GM12878 (cell line): ENCODE data around the gene TMEM52. TPM values are rescaled to one million over a fixed set of nuclear protein-coding genes. Genes with fewer than 3 reads are reported as not detected.
A peak's percentile ranks its signal among the peaks of the same experiment; 100 is the strongest.

Source experiments
- ATAC-seq: fragments of 200-7000 bp; cut with Tn5 transposase; 3 replicates; pipeline ENCODE4 v1.9.1; 2020; ENCODE audit warnings: mild to moderate bottlenecking, moderate library complexity
- BruUV-seq: library from RNA; stranded (reverse); fragments of 400-500 nt; replicated peaks from 2 replicates; lab custom pipeline; 2021; lab: Mats Ljungman, UMichigan
- CTCF ChIA-PET: fragments of 300-600 bp; sonication (Branson Sonifier 250); formaldehyde crosslinking; extraction: SDS; loops from one replicate; lab custom pipeline; 2021; ENCODE audit warnings: inconsistent platforms; lab: Yijun Ruan, JAX
- POLR2A ChIA-PET: fragments of 350-600 bp; formaldehyde crosslinking; extraction: SDS; loops from one replicate; lab custom pipeline; 2021; ENCODE audit warnings: inconsistent platforms; lab: Charles Lee
- RAD21 ChIA-PET: fragments of 300-600 bp; sonication (Branson Sonifier 250); formaldehyde crosslinking; loops from one replicate; lab custom pipeline; 2023; ENCODE audit warnings: antibody characterized with exemption; ENCODE audit not compliant: unreplicated experiment; lab: Charles Lee
- SMC1A ChIA-PET: fragments of 300-600 bp; sonication (Branson Sonifier 250); formaldehyde crosslinking; loops from one replicate; lab custom pipeline; 2023; ENCODE audit not compliant: unreplicated experiment, uncharacterized antibody; lab: Charles Lee
- DNase-seq: peaks from one replicate; pipeline ENCODE4 v3.0.0-alpha.2; 2011; ENCODE audit warnings: low read depth, low spot score
- FAIRE-seq: peaks from 3 replicates; lab custom pipeline; 2011; peaks lifted over from hg19 to GRCh38; lab: Jason Lieb, UNC
- H2AFZ ChIP-seq: 2 replicates; pipeline ENCODE4 v1.6.0; 2011; ENCODE audit warnings: low read depth, low read length, control low read depth; ENCODE audit not compliant: control insufficient read depth
- H3K27ac ChIP-seq: 2 replicates; pipeline ENCODE4 v1.5.1; 2011; ENCODE audit warnings: control low read depth; ENCODE audit not compliant: control insufficient read depth, insufficient read depth
- H3K27me3 ChIP-seq, 2 experiments: replicated peaks in 1 of 2; 2 replicates each; pipeline versions ENCODE4 v1.6.0 to v1.6.1; 2011; ENCODE audit warnings: low read length in 1 of 2; ENCODE audit not compliant: control insufficient read depth in 2 of 2, insufficient read depth in 2 of 2
- H3K36me3 ChIP-seq, 2 experiments: 2 replicates each; pipeline ENCODE4 v1.5.1; 2011; ENCODE audit warnings: low read length in 1 of 2; ENCODE audit not compliant: control insufficient read depth in 2 of 2, insufficient read depth in 2 of 2
- H3K4me1 ChIP-seq: 2 replicates; pipeline ENCODE4 v1.6.1; 2011; ENCODE audit warnings: mild to moderate bottlenecking, low read length, moderate library complexity, mixed read lengths; ENCODE audit not compliant: control insufficient read depth, insufficient read depth
- H3K4me2 ChIP-seq: 2 replicates; pipeline ENCODE4 v1.6.0; 2011; ENCODE audit warnings: control low read depth; ENCODE audit not compliant: control insufficient read depth, insufficient read depth
- H3K4me3 ChIP-seq: fragments of 200-600 bp; sonication (generic); 2 replicates; pipeline ENCODE4 v1.5.1; 2016
- H3K79me2 ChIP-seq: 2 replicates; pipeline ENCODE4 v1.6.0; 2011; ENCODE audit warnings: low read length; ENCODE audit not compliant: control insufficient read depth, insufficient read depth
- H3K9ac ChIP-seq: 2 replicates; pipeline ENCODE4 v1.8.0; 2011; ENCODE audit warnings: low read length, control low read depth, mixed read lengths; ENCODE audit not compliant: control insufficient read depth, insufficient read depth
- H3K9me3 ChIP-seq: replicated peaks from 3 replicates; pipeline ENCODE4 v1.5.1; 2011; ENCODE audit warnings: mild to moderate bottlenecking, low read length; ENCODE audit not compliant: control insufficient read depth, insufficient read depth
- H4K20me1 ChIP-seq: 2 replicates; pipeline ENCODE4 v1.6.0; 2011; ENCODE audit not compliant: control insufficient read depth, insufficient read depth
- BHLHE40 ChIP-seq, 2 experiments: fragments of 450-650 bp in 1 of 2; IDR thresholded peaks; 2 replicates each; pipeline ENCODE4 v1.6.1; 2011 to 2017; ENCODE audit warnings: low read depth in 2 of 2, borderline replicate concordance in 1 of 2, improper control_type of control experiment in 1 of 2, low read length in 1 of 2, mild to moderate bottlenecking in 1 of 2
- HDAC2 ChIP-seq: fragments of 200-600 bp; sonication (generic); IDR thresholded peaks from 2 replicates; pipeline ENCODE4 v1.6.1; 2017
- HDAC6 ChIP-seq: fragments of 200-600 bp; sonication (generic); IDR thresholded peaks from one replicate; pipeline ENCODE4 v1.8.0; 2017; ENCODE audit warnings: antibody characterized with exemption; ENCODE audit not compliant: unreplicated experiment
- IRF4 ChIP-seq: IDR thresholded peaks from 2 replicates; pipeline ENCODE4 v1.6.1; 2011; ENCODE audit warnings: low read depth, low read length
- JUNB ChIP-seq: IDR thresholded peaks from 2 replicates; pipeline ENCODE4 v1.6.1; 2016; ENCODE audit warnings: antibody characterized with exemption, mild to moderate bottlenecking
- MEF2A ChIP-seq: IDR thresholded peaks from 2 replicates; pipeline ENCODE4 v1.6.1; 2011; ENCODE audit warnings: low read depth, mild to moderate bottlenecking, low read length, moderate library complexity; ENCODE audit not compliant: insufficient read depth
- SIN3A ChIP-seq: IDR thresholded peaks from 2 replicates; pipeline ENCODE4 v1.6.1; 2012; ENCODE audit warnings: low read depth, low read length, improper control_type of control experiment
- ZBED1 ChIP-seq: IDR thresholded peaks from 2 replicates; pipeline ENCODE4 v1.6.1; 2016; ENCODE audit warnings: borderline replicate concordance
- ZNF24 ChIP-seq: fragments of 450-650 bp; IDR thresholded peaks from 2 replicates; pipeline ENCODE4 v1.6.1; 2017; ENCODE audit warnings: antibody characterized with exemption, mild to moderate bottlenecking
- WGBS: methylation state at CpG from one replicate; pipeline ENCODE4 v1.1.6; 2016; ENCODE audit warnings: low lambda C conversion rate; ENCODE audit not compliant: insufficient replicate concordance, insufficient coverage; ENCODE audit errors: missing lambda C conversion rate; 5-methylcytosine and 5-hydroxymethylcytosine counted together
- in situ Hi-C: fragments of 300-500 bp; cut with MboI; formaldehyde crosslinking; loops from 9 replicates; pipeline ENCODE4 v1.14.3; 2018; ENCODE audit warnings: mixed read lengths
- intact Hi-C: fragments of 100-400 bp; cut with micrococcal nuclease; formaldehyde crosslinking; loops from one replicate; pipeline ENCODE4 v1.14.2; 2022; ENCODE audit not compliant: unreplicated experiment
- polyA plus RNA-seq, 11 experiments: library from polyadenylated mRNA; depleted of rRNA in 4 of 11; unstranded in 6 of 11; stranded (reverse) in 5 of 11; fragments of >200 nt; fragmentation: Nextera tagmentation in 4 of 11; fragmentation: Illumina TruSeq in 1 of 11; extraction: Ambion mirVana in 4 of 11; extraction: Trizol in 1 of 11; gene quantifications; 1 replicate in 1 of 11; 2 replicates in 10 of 11; pipeline versions ENCODE4 v1.2.1 to v1.2.3, GENCODE V29; 2011 to 2016; ENCODE audit warnings: inconsistent platforms in 2 of 11, missing spikeins in 2 of 11, low read depth in 1 of 11
- total RNA-seq, 4 experiments: library from RNA; depleted of rRNA in 3 of 4; stranded (reverse); fragments of >200 nt in 3 of 4; fragmentation: Illumina TruSeq in 1 of 4; extraction: Trizol in 1 of 4; gene quantifications; 2 replicates each; pipeline versions ENCODE4 v1.2.1 to v1.2.3, GENCODE V29; 2013 to 2021
- TF ChIP-seq, protein P1 (sequence below): fragments of 450-650 bp; IDR thresholded peaks from 2 replicates; pipeline ENCODE4 v1.6.1; 2018; ENCODE audit warnings: mild to moderate bottlenecking, low read depth, moderate library complexity; ENCODE audit not compliant: partially characterized antibody
- TF ChIP-seq, protein P2 (sequence below): IDR thresholded peaks from 2 replicates; pipeline ENCODE4 v1.6.1; 2011; ENCODE audit warnings: borderline replicate concordance, low read depth, mild to moderate bottlenecking, moderate library complexity, low read length; ENCODE audit not compliant: insufficient read depth, poor library complexity, severe bottlenecking
- TF ChIP-seq, protein P3 (sequence below): IDR thresholded peaks from 2 replicates; pipeline ENCODE4 v1.6.1; 2011; ENCODE audit warnings: borderline replicate concordance, low read depth, mild to moderate bottlenecking, moderate library complexity, mixed read lengths, low read length; ENCODE audit not compliant: insufficient read depth; ENCODE audit errors: extremely low read length

The TMEM52 gene
- total and polyA plus RNA-seq, 10 of the 15 experiments (the other 5 are each of a cell fraction or from before 2014, with no cell fraction given): 0.17 to 0.33 (median 0.24) TPM; not detected in 7

DNA sequence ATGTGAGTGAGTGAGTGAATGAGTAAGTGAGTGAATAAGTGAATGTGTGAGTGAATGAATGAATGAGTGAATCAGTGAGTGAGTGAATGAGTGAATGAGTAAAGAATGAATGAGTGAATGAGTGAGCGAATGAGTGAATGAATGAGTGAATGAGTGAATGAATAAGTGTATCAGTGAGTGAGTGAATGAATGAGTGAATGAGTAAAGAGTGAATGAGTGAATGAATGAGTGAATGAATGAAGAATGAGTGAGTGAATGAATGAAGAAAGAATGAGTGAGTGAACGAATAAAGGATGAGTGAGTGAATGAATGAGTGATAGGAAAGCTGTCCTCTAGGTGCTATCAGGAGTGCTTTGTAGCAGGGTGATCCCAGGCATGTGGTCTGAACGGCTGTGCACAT lies 48.8 kb upstream of the TMEM52 start:
- ChIA-PET RAD21 (no interaction called here), SMC1A (no interaction called here), POLR2A (no interaction called here), CTCF (no interaction called here)
- H3K9me3 ChIP-seq: no peaks in the 10 kb centered on the region; the same call in 2 of the 3 replicates
- no peak overlapping the region for H2AFZ ChIP-seq
- H3K79me2 ChIP-seq: no peaks in the 10 kb centered on the region
- intact Hi-C loops: no loop called here
- no peak for TF ChIP-seq JUNB
- TF ChIP-seq, protein P1, sequence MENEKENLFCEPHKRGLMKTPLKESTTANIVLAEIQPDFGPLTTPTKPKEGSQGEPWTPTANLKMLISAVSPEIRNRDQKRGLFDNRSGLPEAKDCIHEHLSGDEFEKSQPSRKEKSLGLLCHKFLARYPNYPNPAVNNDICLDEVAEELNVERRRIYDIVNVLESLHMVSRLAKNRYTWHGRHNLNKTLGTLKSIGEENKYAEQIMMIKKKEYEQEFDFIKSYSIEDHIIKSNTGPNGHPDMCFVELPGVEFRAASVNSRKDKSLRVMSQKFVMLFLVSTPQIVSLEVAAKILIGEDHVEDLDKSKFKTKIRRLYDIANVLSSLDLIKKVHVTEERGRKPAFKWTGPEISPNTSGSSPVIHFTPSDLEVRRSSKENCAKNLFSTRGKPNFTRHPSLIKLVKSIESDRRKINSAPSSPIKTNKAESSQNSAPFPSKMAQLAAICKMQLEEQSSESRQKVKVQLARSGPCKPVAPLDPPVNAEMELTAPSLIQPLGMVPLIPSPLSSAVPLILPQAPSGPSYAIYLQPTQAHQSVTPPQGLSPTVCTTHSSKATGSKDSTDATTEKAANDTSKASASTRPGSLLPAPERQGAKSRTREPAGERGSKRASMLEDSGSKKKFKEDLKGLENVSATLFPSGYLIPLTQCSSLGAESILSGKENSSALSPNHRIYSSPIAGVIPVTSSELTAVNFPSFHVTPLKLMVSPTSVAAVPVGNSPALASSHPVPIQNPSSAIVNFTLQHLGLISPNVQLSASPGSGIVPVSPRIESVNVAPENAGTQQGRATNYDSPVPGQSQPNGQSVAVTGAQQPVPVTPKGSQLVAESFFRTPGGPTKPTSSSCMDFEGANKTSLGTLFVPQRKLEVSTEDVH: no peak
- peak; percentile 94 for TF ChIP-seq ZNF24
- no TSS peak for BruUV-seq
- H4K20me1 ChIP-seq: no peaks in the 10 kb centered on the region
- ATAC-seq: no peak
- H3K9ac ChIP-seq: no peak overlapping the region
- H3K27me3 ChIP-seq: no peaks in the 10 kb centered on the region; a peak in 1 of 4 replicates
- H3K4me2 ChIP-seq: no peak overlapping the region
- no peak overlapping the region for H3K4me3 ChIP-seq
- no peak overlapping the region for H3K27ac ChIP-seq
- no peak for DNase-seq
- no peaks in the 10 kb centered on the region for H3K4me1 ChIP-seq
- no peaks in the 10 kb centered on the region for H3K36me3 ChIP-seq
- 19% methylated on average over 3 of the region's 3 CpGs for WGBS
- in situ Hi-C loops: loop anchor here (25.0 kb wide), 1 partner anchor 819 kb away; no protein-coding TSS in a partner anchor
- no peak for FAIRE-seq

DNA sequence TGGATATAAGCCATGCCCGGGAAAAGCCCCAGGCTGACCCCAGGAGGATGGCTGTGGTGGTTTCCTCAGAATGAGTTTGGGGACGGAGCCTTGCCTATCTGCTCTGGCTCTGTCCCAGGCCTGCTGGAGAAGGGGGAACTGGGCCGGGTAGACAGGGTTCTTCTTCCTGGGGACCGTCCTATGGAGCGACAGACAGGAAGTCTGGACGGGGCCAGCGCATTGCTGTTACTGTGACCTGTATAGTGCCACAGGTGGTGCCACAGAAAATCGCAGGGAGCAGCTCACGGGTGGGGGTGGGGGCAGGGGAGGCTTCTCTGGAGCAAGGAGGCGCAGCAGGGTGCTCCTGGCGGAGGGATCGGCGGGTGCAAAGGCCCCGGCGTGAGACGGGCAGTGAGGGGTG lies 48.1 kb upstream of the TMEM52 start:
- no peaks in the 10 kb centered on the region for H3K36me3 ChIP-seq
- BruUV-seq: no TSS peak
- RAD21 ChIA-PET: no interaction called here
- no peaks in the 10 kb centered on the region for H3K79me2 ChIP-seq
- H2AFZ ChIP-seq: no peak overlapping the region
- H3K27ac ChIP-seq: no peak overlapping the region
- CTCF ChIA-PET: no interaction called here
- SMC1A ChIA-PET: no interaction called here
- no peak overlapping the region for H3K4me3 ChIP-seq
- H3K9me3 ChIP-seq: no peaks in the 10 kb centered on the region; the same call in 2 of the 3 replicates
- 48% methylated on average over 16 of the region's 16 CpGs for WGBS
- intact Hi-C loops (no loop called here), in situ Hi-C loops (loop anchor here (25.0 kb wide), 1 partner anchor 820 kb away; no protein-coding TSS in a partner anchor)
- H3K9ac ChIP-seq: no peak overlapping the region
- POLR2A ChIA-PET: interaction anchor here (0.6 kb wide), 1 partner anchor 16 kb away, joined by 3 read pairs; no protein-coding TSS in a partner anchor
- no peak overlapping the region for H3K4me2 ChIP-seq
- no peak for DNase-seq
- H3K4me1 ChIP-seq: no peaks in the 10 kb centered on the region
- FAIRE-seq: no peak
- H4K20me1 ChIP-seq: no peaks in the 10 kb centered on the region
- H3K27me3 ChIP-seq: no peaks in the 10 kb centered on the region; a peak in 1 of 4 replicates
- no peak for ATAC-seq
- TF ChIP-seq, protein P2, sequence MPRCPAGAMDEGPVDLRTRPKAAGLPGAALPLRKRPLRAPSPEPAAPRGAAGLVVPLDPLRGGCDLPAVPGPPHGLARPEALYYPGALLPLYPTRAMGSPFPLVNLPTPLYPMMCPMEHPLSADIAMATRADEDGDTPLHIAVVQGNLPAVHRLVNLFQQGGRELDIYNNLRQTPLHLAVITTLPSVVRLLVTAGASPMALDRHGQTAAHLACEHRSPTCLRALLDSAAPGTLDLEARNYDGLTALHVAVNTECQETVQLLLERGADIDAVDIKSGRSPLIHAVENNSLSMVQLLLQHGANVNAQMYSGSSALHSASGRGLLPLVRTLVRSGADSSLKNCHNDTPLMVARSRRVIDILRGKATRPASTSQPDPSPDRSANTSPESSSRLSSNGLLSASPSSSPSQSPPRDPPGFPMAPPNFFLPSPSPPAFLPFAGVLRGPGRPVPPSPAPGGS: no peak
- no peak for TF ChIP-seq ZBED1
- TF ChIP-seq, protein P3, sequence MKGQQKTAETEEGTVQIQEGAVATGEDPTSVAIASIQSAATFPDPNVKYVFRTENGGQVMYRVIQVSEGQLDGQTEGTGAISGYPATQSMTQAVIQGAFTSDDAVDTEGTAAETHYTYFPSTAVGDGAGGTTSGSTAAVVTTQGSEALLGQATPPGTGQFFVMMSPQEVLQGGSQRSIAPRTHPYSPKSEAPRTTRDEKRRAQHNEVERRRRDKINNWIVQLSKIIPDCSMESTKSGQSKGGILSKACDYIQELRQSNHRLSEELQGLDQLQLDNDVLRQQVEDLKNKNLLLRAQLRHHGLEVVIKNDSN: no peak
- no peak for TF ChIP-seq HDAC2
- TF ChIP-seq MEF2A: no peak
- TF ChIP-seq HDAC6: no peak
- no peak for TF ChIP-seq BHLHE40 (IDR thresholded peaks at IDR 0.05; ENCODE audit: borderline replicate concordance in 1 of 2, low read depth in 2 of 2, low read length in 1 of 2)
- TF ChIP-seq SIN3A: no peak
- TF ChIP-seq IRF4: no peak
